ENCODE data around the gene COPS9.

COPS9 gene

DNA sequence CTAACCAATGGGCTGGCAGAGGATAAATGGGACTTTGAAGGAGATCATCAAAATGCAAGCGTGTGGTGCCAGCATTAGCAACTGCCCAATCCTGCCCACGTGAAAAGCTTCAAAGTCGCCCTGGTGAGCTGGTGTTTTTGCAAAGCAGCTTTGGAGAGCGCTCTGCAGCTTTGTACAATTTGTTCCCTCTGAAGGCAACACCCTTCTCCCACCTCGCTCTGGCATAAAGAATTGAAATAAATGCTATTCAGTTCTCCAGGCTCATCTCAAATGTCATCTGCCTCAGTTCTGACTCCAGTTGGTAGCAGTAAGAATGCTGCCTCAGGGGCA, 3.5 kb downstream of the COPS9 start:
- no peak for DNase-seq

DNA sequence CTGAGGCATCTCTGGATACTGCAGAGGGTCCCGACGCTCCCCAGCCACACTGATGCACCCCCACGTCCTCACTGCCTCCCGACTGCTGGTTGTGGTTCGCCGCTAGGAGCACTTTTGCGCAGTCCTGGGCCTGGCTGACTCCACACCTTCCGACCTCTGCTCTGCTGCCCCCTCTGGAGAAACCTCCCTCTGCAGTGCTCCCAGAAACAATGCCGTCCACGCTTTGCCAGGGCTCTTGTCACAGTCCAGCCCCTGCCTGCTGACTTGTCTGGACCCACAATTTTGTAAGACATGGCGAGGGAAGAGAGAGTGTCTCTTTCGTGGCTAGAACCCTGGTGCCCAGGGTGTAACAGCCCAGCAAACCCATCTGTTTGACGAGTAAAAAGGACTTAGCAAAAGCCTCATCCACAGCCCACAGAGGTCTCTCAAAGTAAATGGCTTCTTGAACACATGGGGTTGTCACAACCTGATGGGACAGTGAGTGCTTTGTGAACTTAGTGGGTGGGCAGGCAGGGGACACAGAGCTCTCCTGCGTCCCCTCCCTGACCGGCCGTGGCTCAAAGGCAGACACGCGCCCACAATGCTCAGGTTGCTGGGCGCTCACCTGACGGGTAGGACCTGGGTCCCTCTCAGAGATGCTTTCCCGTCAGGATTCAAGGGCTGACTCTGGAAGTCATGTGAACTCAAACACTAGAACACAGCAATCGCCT, 4.0 kb downstream of the COPS9 start:
- no peak for DNase-seq

DNA sequence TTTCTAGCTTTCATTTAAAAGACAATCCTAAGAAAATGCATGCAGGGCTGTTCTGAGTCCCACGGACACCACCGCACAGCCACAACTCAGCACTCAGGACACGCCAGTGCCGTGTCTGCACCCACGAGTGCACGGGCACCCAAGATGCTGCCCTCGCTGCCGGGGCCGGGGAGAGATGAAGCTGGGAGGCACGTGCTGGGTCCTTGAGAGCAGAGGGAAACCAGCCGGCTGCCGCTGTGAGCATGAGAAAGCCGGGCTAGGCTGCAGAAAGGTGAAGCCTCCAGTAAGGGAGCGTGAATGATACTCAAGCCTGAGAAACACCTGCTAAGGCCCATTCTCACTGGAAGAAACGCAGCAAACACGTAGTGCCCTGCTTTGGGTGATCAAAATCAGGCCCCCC, 4.8 kb downstream of the COPS9 start:
- no peak for DNase-seq

DNA sequence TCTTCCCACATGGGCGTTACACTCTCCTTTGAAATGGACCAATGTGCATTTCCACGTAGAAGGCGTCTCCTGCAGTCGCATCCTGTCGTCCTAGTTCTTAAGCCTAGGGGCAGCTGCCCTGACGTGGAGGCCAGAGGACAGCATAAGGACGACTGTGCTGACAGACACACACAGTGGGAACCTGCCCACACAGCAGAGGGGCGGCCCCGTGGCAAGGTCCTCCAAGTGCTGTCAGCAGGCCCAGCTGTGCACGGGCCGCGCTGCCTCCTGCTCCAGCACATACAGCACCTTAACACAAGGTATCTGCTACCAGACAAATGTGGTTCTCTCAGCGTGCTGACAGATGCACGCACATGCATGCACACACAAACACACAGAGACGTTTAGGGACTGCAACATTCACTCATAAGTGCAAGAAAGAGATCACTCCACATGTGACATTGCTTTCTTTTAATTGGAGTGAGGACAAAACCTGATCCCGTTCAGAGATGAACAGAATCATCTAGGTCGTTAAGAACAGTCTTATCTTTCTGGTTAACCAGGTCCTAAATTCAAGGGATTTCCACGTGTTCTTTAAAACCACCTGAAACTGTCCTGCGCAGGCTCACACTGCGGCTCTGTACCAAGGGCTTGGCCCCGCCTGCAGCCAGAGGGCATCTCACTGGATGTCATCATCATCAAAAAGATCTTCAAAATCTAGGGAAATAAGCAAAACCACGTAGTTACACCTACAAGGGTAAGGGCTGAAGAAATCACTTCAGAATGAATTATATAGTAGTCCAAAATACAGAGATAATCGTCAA, 5.5 kb downstream of the COPS9 start:
- no peak for DNase-seq

DNA sequence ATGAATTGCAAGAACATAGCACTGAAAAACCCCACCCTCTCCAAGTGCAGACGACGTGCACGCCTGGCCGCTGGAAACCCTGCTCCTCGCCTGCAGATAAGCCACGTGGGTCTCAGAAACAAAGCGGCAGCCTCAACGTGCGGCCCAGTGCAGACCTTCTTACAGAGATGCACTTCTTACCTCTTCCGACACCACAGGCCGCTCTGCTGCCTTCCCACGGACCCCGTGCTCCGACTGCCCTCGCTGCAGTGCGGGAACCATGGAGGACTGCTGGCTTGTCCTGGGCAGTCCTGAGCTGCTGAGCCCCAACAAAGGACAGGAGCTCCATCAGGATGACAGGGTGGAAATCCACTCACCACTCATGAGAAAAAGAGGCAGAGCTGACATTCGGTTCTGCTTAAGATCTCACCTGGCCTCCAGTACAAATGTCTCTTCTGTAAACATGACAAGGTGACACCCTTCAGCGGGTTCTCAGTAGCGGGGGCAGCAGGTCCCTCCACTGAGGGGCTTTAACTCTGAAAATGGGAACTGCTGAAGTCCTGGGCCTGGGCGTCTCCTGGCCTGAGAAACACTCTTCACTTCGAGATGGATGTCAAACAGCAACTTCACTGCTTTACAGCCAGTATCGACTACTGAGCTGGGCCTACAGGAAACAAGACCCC, 6.2 kb downstream of the COPS9 start:
- DNase-seq, result no peak

DNA sequence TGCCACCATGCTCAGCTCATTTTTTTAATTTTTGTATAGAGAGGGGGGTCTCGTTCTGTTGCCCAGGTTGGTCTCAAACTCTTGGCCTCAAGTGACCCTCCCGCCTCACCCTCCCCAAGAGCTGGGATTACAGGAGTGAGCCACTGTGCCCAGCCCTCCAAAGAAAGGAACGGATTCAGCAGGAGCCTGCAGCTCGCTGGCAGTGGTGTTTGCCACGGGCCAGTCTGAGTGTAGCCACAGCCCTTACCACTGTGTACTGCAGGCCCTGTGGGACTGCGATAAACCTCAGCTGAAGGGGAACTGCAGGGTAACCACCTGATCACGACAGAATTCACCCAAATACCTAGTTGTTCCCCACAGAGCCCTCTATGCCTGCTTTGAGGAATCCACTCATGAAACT, 6.8 kb downstream of the COPS9 start:
- no peak for DNase-seq

DNA sequence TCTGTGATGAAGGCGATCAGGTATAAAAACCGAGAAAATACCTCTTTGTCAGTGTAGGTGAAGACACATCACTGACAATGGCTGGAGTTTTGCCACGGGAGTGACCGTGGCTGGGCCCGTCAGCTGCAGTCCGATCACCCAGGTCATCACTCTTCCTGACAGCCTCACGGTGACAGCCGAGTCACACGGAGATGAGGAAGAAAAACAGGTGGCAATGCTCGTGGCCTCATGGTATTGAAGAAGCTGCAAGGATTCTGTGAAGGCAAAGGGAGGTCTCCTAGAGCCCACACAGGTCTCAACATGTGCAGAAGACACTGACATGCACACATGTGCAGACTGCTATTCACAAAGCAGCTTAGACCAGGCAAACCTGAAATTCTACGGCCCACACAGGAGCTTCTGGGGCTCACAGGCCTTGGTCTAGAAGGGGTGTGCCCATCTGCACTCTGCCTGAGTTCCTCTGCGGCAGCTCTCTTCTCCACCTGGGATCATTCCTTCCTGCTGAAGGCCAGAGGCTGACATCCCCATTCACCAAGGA, 7.4 kb downstream of the COPS9 start:
- DNase-seq, result no peak

DNA sequence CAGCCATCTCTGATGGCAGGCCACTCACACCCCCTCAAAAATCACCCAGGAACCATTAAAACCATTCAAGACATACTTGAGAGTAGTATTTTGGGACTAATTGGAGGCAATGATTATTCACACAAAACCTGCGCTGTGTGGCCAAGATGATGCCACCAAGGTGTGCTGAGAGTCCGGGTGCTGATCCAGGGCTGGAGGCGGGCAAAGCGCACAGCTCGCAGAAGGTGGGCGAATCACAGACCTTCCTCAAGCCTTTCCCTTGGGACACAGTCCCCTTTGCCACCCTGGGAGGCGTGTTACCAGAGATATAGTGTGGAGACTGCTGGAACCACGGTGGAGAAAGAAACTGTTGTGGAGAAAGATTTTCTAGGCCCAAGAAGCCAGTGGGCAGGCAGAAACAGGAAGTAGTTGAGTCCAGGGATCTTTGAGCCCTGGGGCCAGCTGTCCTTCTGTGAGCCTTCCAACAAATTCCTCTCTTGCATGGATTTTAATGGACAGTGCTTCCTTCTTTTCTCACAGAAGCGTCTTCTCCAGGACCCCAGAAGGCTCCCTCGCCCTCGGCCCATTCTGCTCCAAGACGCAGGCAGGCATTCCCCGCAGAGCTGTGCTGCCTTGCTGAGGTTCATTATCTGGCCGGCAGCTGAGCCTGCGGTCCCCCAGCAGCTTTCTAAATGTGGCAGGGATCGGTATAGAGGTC, 8.0 kb downstream of the COPS9 start:
- no peak for DNase-seq

DNA sequence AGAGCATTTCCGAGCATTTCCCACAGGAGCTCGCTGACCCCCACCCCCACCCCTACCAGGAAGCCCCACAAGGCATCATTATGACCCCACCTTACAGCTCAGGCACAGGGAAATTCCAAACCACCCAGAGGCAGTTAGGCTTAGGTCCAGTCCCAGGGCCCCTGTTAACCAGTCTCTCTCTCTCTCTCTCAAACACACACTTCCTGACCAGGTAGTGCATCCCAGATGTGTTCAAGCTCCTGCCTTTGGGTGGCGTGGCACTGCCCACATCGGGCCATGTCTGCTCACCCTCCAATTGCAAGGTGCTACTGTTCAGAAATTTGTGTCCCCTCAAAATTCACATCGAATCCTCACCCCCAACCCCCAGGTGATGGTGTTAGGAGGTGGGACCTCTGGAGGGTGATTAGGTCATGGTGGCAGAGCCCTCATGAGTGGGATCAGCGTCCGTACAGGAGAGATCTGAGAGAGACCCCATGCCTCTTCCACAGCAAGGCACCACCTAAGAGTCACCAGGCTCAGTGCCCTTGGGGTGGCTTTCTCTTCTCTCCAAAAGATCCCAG, 8.8 kb downstream of the COPS9 start:
- no peak for DNase-seq

DNA sequence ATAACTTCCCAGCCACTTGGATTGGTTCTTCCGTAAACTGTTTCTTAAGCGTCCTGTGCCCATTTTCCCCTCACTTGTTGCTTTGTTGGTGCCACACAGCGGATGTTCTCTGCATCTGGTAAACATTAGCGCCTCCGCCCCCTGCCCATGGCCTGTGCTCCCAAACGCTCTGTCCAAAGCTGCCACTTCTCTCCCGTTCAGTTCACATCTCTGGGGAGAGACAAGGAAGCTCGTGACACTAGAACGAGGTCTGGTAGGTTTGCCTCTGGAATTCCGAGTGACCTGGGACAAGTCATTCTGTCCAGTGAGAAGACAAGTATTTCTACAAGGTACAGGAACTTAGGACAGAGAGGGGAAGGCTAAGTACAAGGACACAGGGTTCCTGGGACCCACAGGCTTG, 9.4 kb downstream of the COPS9 start:
- no peak for DNase-seq

DNA sequence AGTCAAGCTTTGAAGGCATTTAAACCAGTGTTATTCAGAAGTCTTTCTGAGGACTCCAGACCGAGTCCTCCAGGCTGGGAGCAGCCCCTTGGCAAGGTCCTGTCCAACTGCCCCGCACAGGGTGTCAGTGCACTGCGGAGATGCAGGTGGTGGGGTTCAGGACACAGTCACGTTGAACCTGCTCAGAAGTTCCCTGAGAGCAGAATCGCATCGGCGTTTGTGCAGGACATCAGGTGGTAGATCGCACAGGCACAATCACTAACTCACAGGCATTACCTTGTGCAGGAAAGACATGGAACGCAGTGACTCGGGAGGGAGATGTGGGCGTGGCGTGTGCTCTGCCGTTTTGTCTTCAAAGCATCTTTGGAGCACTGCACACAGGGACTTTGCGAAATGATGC, 10.4 kb downstream of the COPS9 start:
- no peak for DNase-seq

DNA sequence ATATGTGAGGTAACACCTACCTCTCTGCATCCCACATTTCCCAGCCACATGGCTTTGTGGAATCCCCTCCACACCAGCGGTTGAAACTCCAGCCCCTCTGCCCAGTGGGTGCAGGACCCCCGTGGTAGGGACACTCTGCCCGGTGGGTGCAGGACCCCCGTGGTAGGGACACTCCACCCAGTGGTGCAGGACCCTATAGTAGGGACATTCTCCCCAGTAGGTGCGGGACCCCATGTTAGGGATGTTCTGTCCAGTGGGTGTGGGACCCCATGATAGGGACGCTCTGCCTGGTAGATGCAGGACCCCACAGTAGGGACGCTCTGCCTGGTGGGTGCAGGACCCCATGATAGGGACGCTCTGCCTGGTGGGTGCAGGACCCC, 11.5 kb downstream of the COPS9 start:
- DNase-seq, result no peak

DNA sequence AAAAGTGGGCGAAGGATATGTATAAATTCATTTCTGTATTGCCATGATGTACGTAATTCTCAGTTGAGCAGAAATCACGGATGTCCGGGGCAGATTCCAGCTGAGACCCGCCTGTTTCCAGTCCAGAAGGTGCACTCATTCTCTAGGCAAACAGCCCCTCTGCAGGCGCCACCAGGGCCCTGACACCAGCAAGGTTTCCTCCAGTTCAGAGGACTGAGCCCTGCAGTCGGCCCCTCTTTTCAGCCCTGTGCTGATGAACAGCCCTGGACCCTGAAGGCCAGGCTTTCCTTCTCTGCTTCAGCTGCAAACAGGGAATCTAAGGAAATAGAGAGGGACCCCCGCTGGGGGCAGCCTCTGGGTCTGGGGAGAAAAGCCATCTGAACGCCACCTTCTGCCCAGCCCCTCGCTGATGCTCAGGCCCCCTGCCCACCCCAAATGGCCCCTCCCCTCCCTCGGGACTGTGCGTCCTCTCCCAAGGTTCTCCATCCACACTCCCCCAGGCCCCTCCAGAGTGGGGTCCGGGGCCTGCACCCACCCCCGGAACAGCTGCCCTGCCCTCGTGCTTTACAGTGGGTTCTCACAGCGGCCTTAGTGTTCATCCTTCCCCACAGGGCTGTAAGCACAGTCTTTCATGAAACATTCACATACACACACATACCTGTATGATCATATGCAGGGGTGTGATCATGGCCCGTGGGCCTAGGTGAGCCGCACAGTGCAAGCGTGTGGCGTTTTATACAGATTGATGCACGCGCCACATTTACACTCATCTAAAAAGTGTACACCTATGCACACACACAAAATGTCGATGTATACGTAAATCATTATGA, 12.1 kb downstream of the COPS9 start:
- DNase-seq, result no peak

DNA sequence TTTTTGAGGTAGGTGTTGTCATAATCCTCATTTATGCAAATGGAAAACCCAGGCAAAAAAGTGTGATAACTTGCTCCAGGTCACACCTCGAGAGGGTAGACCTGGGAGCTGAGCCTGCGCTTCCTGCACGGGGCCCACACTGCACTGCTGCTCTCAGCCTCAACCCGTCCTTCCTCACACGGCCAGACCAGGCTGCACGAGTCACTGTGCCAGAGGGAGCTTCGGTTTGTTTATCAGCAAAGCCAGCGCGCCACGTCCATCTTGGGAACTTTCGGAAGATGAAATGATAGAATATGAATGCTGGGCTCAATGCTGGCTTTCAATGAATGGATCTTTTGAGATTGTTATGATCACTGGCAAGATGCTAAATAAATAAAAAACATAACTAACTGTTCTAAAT, 14.4 kb downstream of the COPS9 start:
- no peak for DNase-seq

DNA sequence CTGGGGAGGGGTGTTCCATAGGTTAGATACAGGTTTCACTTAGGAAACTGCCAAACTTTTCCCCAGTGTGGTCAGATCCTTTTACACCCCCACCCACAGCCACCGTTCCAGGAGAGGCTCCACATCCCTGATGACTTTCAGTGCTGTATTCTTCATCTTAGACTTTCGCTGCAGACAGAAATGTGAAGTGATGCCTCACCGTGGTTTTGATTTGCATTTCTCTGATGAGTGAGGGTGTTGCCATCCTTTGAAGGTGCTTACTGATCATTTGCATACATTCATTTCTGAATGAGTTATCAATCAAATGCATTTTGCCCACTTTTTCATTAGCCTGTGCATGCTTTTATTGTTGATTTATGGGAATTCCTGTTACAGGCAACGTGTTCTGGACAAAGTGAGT, 14.9 kb downstream of the COPS9 start:
- DNase-seq, result no peak

DNA sequence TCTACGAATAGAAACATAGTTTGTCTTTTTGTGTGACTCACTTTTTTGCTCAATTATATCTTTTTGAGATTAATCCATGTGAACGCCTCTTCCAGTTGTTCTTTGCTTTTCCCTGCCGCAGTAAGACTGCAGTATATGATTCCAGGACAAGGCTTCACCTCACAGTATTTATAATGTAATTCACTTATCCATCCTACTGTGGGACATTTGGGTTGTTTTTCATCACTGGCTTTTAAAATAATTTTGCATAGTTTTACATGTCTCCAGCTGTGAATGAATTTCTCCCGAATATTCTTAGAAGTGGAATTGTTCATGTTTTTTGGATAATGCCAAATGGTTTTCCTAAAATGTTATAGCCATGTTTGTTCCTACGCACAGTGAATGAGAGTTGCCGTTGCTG, 21.9 kb downstream of the COPS9 start:
- DNase-seq, result no peak

DNA sequence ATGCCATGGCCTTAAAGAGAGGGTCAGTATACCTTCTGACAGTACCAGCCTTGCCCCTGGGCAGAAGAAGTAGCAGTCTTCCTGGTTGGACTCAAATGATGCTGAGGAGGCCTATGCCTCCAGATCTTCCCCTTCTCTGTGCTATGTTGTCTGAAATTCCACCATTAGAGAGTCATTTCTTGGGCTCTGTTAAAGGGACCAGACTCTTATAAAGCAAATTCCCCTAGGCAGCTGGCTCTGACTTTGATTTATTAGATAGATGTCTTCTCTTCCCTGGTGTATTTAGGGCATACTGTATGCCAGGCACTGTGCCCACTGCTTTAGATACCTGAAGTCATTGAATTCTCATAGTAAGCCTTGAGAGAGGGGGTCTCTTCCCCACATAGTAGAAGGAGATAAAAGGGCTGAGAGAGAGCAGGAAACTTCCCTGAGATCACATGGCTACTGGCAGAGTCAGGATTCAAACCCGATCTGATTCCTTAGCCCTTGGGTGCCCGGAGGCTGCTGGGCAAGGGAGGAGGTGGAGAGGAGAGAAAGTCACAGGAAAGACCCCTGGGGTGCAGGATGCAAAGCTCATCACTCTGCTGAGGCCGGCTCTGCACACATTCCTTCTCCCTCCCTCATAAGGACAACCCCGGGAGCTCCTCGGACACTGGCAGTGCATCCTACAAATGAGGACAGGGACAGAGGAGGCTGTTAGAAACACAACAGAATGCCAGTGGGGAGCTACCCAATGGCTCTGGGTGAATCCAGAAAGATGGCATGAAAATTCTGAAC, 23.0 kb downstream of the COPS9 start:
- no peak for DNase-seq

DNA sequence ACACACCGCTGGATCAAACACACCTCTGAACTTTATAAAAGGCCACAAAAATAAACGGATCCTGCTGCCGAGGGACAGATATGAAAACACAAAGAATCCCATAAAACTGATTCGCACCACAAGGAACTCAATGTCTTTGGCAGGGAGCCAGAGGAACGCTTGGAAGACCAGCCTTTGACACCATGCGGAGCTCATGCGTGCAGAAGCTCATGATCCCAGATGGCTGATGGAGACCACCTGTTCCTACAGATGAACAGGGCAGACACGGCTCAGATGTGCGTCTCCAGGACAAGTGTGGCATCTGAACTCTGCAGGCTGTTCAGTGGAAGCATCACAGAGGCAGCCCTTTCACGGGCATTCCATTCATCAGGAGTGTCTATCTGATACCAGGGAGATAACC, 24.9 kb downstream of the COPS9 start:
- no peak for DNase-seq

DNA sequence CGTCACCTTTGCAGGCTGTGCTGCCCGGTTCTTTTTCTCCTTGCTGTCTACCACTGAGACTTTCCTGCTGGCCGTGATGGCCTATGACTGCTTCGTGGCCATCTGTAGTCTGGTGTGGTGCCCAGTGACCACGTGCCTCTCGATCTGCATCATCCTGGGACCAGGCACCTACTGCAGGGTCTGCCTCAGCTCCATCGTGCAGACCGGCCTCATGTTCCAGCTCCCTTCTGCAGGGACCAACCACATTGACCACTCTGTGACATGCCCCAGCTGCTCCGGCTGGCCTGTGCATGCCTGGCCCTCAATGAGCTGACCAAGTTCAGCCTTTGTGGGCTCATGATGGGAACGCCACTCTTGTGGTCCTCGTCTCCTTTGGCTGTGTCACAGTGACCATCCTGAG, 26.7 kb downstream of the COPS9 start:
- no peak for DNase-seq

DNA sequence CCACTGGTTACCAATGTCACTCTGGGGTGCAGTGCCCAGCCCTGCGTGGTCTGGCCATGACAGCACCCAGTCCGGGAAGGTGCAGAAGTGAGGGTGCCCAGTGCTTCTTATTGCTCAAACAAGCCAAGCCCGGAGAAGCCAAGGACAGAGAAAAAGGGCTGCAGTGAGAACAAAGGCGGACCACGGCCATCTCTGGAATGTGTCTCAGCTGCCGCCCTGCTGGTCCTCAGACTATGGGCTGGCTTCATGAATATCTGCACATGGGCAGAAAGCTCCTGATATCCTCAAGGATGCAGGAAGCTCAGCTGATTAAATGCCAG, 28.7 kb downstream of the COPS9 start:
- DNase-seq, result no peak

DNA sequence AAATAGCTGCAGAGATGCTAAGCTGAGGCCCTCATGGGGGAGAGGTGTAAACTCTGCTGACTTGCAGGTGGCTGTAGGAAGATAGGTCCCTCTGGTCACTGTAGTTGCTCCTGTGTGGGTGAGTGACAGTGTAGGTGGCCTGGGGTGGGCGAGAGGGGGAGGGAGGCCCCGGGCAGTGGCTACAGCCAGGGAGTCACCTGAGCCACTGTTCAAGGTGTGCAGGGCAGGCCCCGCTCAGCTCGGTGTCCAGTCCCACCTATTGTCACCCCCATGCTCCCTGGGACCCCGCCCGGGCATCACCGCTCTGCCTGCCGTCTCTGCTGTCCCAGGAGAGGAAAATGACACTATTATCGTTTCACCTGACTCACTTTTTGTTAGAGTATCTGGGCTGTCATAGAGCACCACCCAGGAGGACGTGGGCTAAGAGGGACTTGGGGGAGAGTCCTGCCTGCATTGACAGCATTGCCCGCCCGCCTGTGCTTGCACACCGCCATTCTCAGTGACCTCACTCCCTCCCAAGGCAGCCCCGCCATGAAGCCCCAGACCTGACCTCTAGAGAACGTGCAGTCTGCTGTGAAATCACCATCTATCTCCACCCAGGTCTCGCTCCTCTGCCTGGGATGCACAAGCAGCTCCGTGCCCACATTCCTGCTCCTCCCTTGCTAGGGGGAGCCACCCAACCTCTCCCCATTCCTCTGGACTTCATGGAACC, 29.2 kb downstream of the COPS9 start:
- no peak for DNase-seq
